IMR-90 (cell line): ENCODE measurements around the gene LMTK2. TPM values are rescaled to one million over a fixed set of nuclear protein-coding genes. Genes with fewer than 3 reads are reported as not detected.

Source experiments
- ATAC-seq: fragments of 200-7000 bp; cut with Tn5 transposase; 2 replicates; pipeline ENCODE4 v1.9.1; 2020; ENCODE audit warnings: low read depth, mild to moderate bottlenecking, moderate library complexity
- BruUV-seq: library from RNA; stranded (reverse); fragments of 400-500 nt; replicated peaks from 2 replicates; lab custom pipeline; 2021; lab: Mats Ljungman, UMichigan
- CTCF ChIA-PET: fragments of 300-600 bp; formaldehyde crosslinking; extraction: SDS; loops from one replicate; lab custom pipeline; 2021; ENCODE audit warnings: antibody characterized with exemption; lab: Yijun Ruan, JAX
- POLR2A ChIA-PET: fragments of 300-600 bp; sonication (Branson Sonifier 250); formaldehyde crosslinking; loops from one replicate; lab custom pipeline; 2022; ENCODE audit warnings: antibody characterized with exemption; ENCODE audit not compliant: unreplicated experiment; lab: Charles Lee
- DNase-seq: peaks from one replicate; pipeline ENCODE4 v3.0.0; 2013
- H2AFZ ChIP-seq: replicated peaks from 2 replicates; pipeline ENCODE3; 2013; ENCODE audit warnings: low read length, mild to moderate bottlenecking; ENCODE audit not compliant: poor library complexity
- H2AK5ac ChIP-seq: 2 replicates; pipeline ENCODE4 v1.6.1; 2013; ENCODE audit warnings: low read depth, low read length, inconsistent platforms
- H2AK9ac ChIP-seq: replicated peaks from 2 replicates; pipeline ENCODE3; 2013; ENCODE audit warnings: mild to moderate bottlenecking, low read depth, low read length, moderate library complexity; ENCODE audit not compliant: poor library complexity
- H2BK120ac ChIP-seq: 2 replicates; pipeline ENCODE4 v1.6.1; 2013; ENCODE audit warnings: low read depth, low read length, inconsistent platforms
- H2BK15ac ChIP-seq: 3 replicates; pipeline ENCODE4 v1.6.1; 2013; ENCODE audit warnings: low read depth, low read length, inconsistent platforms
- H2BK20ac ChIP-seq: 2 replicates; pipeline ENCODE4 v1.6.1; 2013; ENCODE audit warnings: low read depth, mild to moderate bottlenecking, inconsistent platforms, low read length, moderate library complexity
- H2BK5ac ChIP-seq: 2 replicates; pipeline ENCODE4 v1.6.1; 2013; ENCODE audit warnings: mild to moderate bottlenecking, low read depth, low read length, inconsistent platforms; ENCODE audit not compliant: poor library complexity, severe bottlenecking
- H3K14ac ChIP-seq: replicated peaks from 2 replicates; pipeline ENCODE4 v1.6.1; 2013; ENCODE audit warnings: low read depth, low read length, inconsistent platforms
- H3K18ac ChIP-seq: 2 replicates; pipeline ENCODE4 v1.6.1; 2013; ENCODE audit warnings: low read depth, low read length, control low read depth
- H3K23ac ChIP-seq: 2 replicates; pipeline ENCODE4 v1.6.1; 2013; ENCODE audit warnings: low read depth, low read length, inconsistent platforms
- H3K27ac ChIP-seq: 2 replicates; pipeline ENCODE4 v1.5.1; 2013; ENCODE audit warnings: mild to moderate bottlenecking, control low read depth, low read length; ENCODE audit not compliant: insufficient read depth
- H3K27me3 ChIP-seq: 2 replicates; pipeline ENCODE4 v1.6.1; 2013; ENCODE audit warnings: low read length; ENCODE audit not compliant: control insufficient read depth, insufficient read depth
- H3K36me3 ChIP-seq: 2 replicates; pipeline ENCODE4 v1.6.1; 2013; ENCODE audit warnings: low read length, mixed read lengths; ENCODE audit not compliant: control insufficient read depth, insufficient read depth
- H3K4ac ChIP-seq: 2 replicates; pipeline ENCODE4 v1.6.1; 2013; ENCODE audit warnings: low read depth, low read length, inconsistent platforms
- H3K4me1 ChIP-seq: 2 replicates; pipeline ENCODE4 v1.6.1; 2013; ENCODE audit warnings: low read length, mixed read lengths; ENCODE audit not compliant: control insufficient read depth, insufficient read depth
- H3K4me2 ChIP-seq: 2 replicates; pipeline ENCODE4 v1.6.1; 2013; ENCODE audit warnings: low read depth, mild to moderate bottlenecking, control low read depth, low read length, moderate library complexity
- H3K4me3 ChIP-seq: 2 replicates; pipeline ENCODE4 v1.5.1; 2013; ENCODE audit warnings: low read depth, mild to moderate bottlenecking, control low read depth, low read length, moderate library complexity; ENCODE audit not compliant: insufficient read depth
- H3K56ac ChIP-seq: 2 replicates; pipeline ENCODE4 v1.6.1; 2013; ENCODE audit warnings: low read length, inconsistent platforms; ENCODE audit not compliant: insufficient read depth; ENCODE audit errors: extremely low read depth
- H3K79me1 ChIP-seq, 2 experiments: 2 replicates each; pipeline ENCODE4 v1.6.1; 2013; ENCODE audit warnings: low read length in 2 of 2, inconsistent platforms in 1 of 2, low read depth in 1 of 2
- H3K9ac ChIP-seq: 2 replicates; pipeline ENCODE4 v1.6.1; 2013; ENCODE audit warnings: low read depth, low read length, control low read depth
- H3K9me1 ChIP-seq: 2 replicates; pipeline ENCODE4 v1.6.1; 2013; ENCODE audit warnings: low read length, inconsistent platforms; ENCODE audit not compliant: insufficient read depth
- H3K9me3 ChIP-seq: 2 replicates; pipeline ENCODE4 v1.6.1; 2013; ENCODE audit warnings: low read length; ENCODE audit not compliant: control insufficient read depth, insufficient read depth
- H4K20me1 ChIP-seq: 2 replicates; pipeline ENCODE4 v1.6.1; 2013; ENCODE audit warnings: low read length, inconsistent platforms; ENCODE audit not compliant: insufficient read depth
- H4K5ac ChIP-seq: 2 replicates; pipeline ENCODE4 v1.6.1; 2013; ENCODE audit warnings: mild to moderate bottlenecking, low read depth, low read length, control low read depth
- H4K8ac ChIP-seq, 2 experiments: 2 replicates each; pipeline ENCODE4 v1.6.1; 2013; ENCODE audit warnings: low read depth in 2 of 2, low read length in 2 of 2, control low read depth in 1 of 2, inconsistent platforms in 1 of 2
- H4K91ac ChIP-seq: 2 replicates; pipeline ENCODE4 v1.6.1; 2013; ENCODE audit warnings: low read depth, low read length, inconsistent platforms; ENCODE audit not compliant: insufficient read depth
- BHLHE40 ChIP-seq: fragments of 150-350 bp; IDR thresholded peaks from 2 replicates; pipeline ENCODE4 v1.6.1; 2016; ENCODE audit warnings: mild to moderate bottlenecking, low read depth, low read length
- CTCF ChIP-seq: conservative IDR thresholded peaks from 2 replicates; pipeline ENCODE4 v1.5.1; 2012; ENCODE audit warnings: mild to moderate bottlenecking, low read depth, low read length, improper control_type of control experiment
- FOS ChIP-seq: fragments of 150-350 bp; IDR thresholded peaks from 2 replicates; pipeline ENCODE4 v1.6.1; 2016; ENCODE audit warnings: low read depth, low read length
- MXI1 ChIP-seq: IDR thresholded peaks from 2 replicates; pipeline ENCODE4 v1.6.1; 2012; ENCODE audit warnings: low read depth, mild to moderate bottlenecking, low read length, moderate library complexity, borderline replicate concordance
- RCOR1 ChIP-seq: IDR thresholded peaks from 2 replicates; pipeline ENCODE4 v1.6.1; 2012; ENCODE audit warnings: mild to moderate bottlenecking, low read length, improper control_type of control experiment; ENCODE audit not compliant: insufficient replicate concordance
- SMC3 ChIP-seq: fragments of 150-350 bp; IDR thresholded peaks from 2 replicates; pipeline ENCODE4 v1.6.1; 2016; ENCODE audit warnings: low read depth, mild to moderate bottlenecking, antibody characterized with exemption, low read length, moderate library complexity
- USF2 ChIP-seq: fragments of 150-350 bp; IDR thresholded peaks from 2 replicates; pipeline ENCODE4 v1.6.1; 2017; ENCODE audit warnings: mild to moderate bottlenecking, antibody characterized with exemption, low read length, low read depth
- WGBS, 2 experiments: methylation state at CpG; one replicate each; pipeline versions ENCODE4 v1.1.5 to v1.1.7; 2013; ENCODE audit warnings: missing lambda C conversion rate in 2 of 2; ENCODE audit not compliant: insufficient read length in 1 of 2; ENCODE audit errors: extremely low coverage in 2 of 2; 5-methylcytosine and 5-hydroxymethylcytosine counted together
- dilution Hi-C: fragments of 300-500 bp; cut with HindIII; formaldehyde crosslinking; loops from one replicate; pipeline ENCODE4 v1.14.3; 2018; ENCODE audit warnings: low sequenced_read_pairs; ENCODE audit not compliant: unreplicated experiment
- in situ Hi-C: fragments of 300-500 bp; cut with MboI; formaldehyde crosslinking; loops from 3 replicates; pipeline ENCODE4 v1.14.3; 2019; ENCODE audit warnings: low sequenced_read_pairs, inconsistent platforms, mixed read lengths
- intact Hi-C: fragments of 100-400 bp; cut with micrococcal nuclease; formaldehyde crosslinking; loops from 2 replicates; pipeline ENCODE4 v1.10.0; 2022
- polyA plus RNA-seq, 3 experiments: library from polyadenylated mRNA; depleted of rRNA; stranded (reverse); fragments of >200 nt; gene quantifications; 2 replicates each; pipeline ENCODE4 v1.2.3, GENCODE V29; 2012; ENCODE audit warnings: low replicate concordance in 1 of 3
- total RNA-seq: library from RNA; depleted of rRNA; stranded (reverse); fragments of >200 nt; gene quantifications from 2 replicates; pipeline ENCODE4 v1.2.3, GENCODE V29; 2012

The LMTK2 gene
- total and polyA plus RNA-seq, 2 of the 4 experiments (the other 2 are of a cell fraction), result 4.4 to 5.0 TPM

- TF ChIP-seq SMC3, result no peak
Measured at GRCh38 chr7:98134420-98135228, 28.0 kb downstream of the LMTK2 start (continued).

GRCh38 chr7:98135984-98136383 lies 29.3 kb downstream of the LMTK2 start:
- Histone ChIP-seq H2BK120ac (no peak overlapping the region), H3K9ac (no peak overlapping the region), H3K4me3 (no peak overlapping the region), H2AFZ (no peak overlapping the region), H3K9me3 (no peaks in the 10 kb centered on the region), H3K79me1 (peaks cover 0 to 12% of the 10 kb centered on the region in 2 experiments; a peak in 3 of 4 replicates), H3K4ac (no peak overlapping the region), H3K18ac (no peak overlapping the region), H3K27me3 (no peaks in the 10 kb centered on the region), H2BK15ac (no peak overlapping the region), H3K9me1 (no peaks in the 10 kb centered on the region; the same call in 1 of the 2 replicates), H2AK9ac (no peak overlapping the region), H3K14ac (no peak overlapping the region), H2BK5ac (no peak overlapping the region), H4K5ac (no peak overlapping the region), H3K4me1 (peaks cover 5% of the 10 kb centered on the region; the same call in 1 of the 2 replicates), H3K36me3 (peaks cover 5% of the 10 kb centered on the region; the same call in 1 of the 2 replicates), H4K8ac (no peak overlapping the region), H3K23ac (no peak overlapping the region), H4K91ac (no peak overlapping the region), H4K20me1 (peaks cover 9% of the 10 kb centered on the region; the same call in 1 of the 2 replicates), H3K4me2 (no peak overlapping the region), H3K56ac (no peak overlapping the region), H2BK20ac (no peak overlapping the region), H3K27ac (no peak overlapping the region), H2AK5ac (no peak overlapping the region)
- BruUV-seq, result no TSS peak
- in situ Hi-C loops, result no loop called here
- ChIA-PET POLR2A (no interaction called here), CTCF (no interaction called here)
- WGBS, 2 experiments, result no CpG with 5 or more reads among the region's 5 CpGs
- ATAC-seq (no peak), DNase-seq (no peak)
- TF ChIP-seq USF2, result no peak
- TF ChIP-seq RCOR1, result no peak
- TF ChIP-seq MXI1, result no peak
- TF ChIP-seq CTCF, result no peak
- TF ChIP-seq BHLHE40, result no peak
- TF ChIP-seq FOS, result no peak
- dilution Hi-C loops, result no loop called here
- intact Hi-C loops, result no loop called here
